Measurements from ENCODE around the gene GNPTAB. TPM values are rescaled to one million over a fixed set of nuclear protein-coding genes. Genes with fewer than 3 reads are reported as not detected.

Gene GNPTAB
- total and polyA plus RNA-seq, 2 of the 8 experiments (the other 6 are each of a cell fraction or from before 2014, with no cell fraction given) = 21.5 to 51.3 TPM

DNA sequence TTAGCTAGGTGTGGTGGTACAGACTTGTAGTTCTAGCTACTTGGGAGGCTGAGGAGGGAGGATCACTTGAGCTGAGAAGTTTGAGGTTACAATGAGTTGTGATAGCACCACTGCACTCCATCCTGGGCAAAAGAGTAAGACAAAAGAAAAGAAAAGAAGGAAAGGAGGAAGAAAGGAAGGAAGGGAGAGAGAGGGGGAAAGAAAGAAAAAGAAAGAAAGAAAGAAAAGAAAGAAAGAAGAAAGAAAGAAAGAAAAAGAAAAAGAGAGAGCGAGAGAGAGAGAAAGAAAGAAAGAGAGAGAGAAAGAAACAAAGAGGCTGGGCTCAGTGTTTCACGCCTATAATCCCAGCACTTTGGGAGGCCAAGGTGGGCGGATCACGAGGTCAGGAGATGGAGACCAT is 10.3 kb upstream of the GNPTAB start (continued):
- TF ChIP-seq, protein P1, sequence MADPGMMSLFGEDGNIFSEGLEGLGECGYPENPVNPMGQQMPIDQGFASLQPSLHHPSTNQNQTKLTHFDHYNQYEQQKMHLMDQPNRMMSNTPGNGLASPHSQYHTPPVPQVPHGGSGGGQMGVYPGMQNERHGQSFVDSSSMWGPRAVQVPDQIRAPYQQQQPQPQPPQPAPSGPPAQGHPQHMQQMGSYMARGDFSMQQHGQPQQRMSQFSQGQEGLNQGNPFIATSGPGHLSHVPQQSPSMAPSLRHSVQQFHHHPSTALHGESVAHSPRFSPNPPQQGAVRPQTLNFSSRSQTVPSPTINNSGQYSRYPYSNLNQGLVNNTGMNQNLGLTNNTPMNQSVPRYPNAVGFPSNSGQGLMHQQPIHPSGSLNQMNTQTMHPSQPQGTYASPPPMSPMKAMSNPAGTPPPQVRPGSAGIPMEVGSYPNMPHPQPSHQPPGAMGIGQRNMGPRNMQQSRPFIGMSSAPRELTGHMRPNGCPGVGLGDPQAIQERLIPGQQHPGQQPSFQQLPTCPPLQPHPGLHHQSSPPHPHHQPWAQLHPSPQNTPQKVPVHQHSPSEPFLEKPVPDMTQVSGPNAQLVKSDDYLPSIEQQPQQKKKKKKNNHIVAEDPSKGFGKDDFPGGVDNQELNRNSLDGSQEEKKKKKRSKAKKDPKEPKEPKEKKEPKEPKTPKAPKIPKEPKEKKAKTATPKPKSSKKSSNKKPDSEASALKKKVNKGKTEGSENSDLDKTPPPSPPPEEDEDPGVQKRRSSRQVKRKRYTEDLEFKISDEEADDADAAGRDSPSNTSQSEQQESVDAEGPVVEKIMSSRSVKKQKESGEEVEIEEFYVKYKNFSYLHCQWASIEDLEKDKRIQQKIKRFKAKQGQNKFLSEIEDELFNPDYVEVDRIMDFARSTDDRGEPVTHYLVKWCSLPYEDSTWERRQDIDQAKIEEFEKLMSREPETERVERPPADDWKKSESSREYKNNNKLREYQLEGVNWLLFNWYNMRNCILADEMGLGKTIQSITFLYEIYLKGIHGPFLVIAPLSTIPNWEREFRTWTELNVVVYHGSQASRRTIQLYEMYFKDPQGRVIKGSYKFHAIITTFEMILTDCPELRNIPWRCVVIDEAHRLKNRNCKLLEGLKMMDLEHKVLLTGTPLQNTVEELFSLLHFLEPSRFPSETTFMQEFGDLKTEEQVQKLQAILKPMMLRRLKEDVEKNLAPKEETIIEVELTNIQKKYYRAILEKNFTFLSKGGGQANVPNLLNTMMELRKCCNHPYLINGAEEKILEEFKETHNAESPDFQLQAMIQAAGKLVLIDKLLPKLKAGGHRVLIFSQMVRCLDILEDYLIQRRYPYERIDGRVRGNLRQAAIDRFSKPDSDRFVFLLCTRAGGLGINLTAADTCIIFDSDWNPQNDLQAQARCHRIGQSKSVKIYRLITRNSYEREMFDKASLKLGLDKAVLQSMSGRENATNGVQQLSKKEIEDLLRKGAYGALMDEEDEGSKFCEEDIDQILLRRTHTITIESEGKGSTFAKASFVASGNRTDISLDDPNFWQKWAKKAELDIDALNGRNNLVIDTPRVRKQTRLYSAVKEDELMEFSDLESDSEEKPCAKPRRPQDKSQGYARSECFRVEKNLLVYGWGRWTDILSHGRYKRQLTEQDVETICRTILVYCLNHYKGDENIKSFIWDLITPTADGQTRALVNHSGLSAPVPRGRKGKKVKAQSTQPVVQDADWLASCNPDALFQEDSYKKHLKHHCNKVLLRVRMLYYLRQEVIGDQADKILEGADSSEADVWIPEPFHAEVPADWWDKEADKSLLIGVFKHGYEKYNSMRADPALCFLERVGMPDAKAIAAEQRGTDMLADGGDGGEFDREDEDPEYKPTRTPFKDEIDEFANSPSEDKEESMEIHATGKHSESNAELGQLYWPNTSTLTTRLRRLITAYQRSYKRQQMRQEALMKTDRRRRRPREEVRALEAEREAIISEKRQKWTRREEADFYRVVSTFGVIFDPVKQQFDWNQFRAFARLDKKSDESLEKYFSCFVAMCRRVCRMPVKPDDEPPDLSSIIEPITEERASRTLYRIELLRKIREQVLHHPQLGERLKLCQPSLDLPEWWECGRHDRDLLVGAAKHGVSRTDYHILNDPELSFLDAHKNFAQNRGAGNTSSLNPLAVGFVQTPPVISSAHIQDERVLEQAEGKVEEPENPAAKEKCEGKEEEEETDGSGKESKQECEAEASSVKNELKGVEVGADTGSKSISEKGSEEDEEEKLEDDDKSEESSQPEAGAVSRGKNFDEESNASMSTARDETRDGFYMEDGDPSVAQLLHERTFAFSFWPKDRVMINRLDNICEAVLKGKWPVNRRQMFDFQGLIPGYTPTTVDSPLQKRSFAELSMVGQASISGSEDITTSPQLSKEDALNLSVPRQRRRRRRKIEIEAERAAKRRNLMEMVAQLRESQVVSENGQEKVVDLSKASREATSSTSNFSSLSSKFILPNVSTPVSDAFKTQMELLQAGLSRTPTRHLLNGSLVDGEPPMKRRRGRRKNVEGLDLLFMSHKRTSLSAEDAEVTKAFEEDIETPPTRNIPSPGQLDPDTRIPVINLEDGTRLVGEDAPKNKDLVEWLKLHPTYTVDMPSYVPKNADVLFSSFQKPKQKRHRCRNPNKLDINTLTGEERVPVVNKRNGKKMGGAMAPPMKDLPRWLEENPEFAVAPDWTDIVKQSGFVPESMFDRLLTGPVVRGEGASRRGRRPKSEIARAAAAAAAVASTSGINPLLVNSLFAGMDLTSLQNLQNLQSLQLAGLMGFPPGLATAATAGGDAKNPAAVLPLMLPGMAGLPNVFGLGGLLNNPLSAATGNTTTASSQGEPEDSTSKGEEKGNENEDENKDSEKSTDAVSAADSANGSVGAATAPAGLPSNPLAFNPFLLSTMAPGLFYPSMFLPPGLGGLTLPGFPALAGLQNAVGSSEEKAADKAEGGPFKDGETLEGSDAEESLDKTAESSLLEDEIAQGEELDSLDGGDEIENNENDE (IDR thresholded peaks at IDR 0.05; ENCODE audit: insufficient replicate concordance, low read length) = no peak
- TF ChIP-seq TBP (IDR thresholded peaks at IDR 0.05; ENCODE audit: low read depth, low read length) = no peak
- no peak for TF ChIP-seq BCL11A (IDR thresholded peaks at IDR 0.05; ENCODE audit: low read depth in 2 of 2, low read length in 2 of 2)
- TF ChIP-seq, protein P2, sequence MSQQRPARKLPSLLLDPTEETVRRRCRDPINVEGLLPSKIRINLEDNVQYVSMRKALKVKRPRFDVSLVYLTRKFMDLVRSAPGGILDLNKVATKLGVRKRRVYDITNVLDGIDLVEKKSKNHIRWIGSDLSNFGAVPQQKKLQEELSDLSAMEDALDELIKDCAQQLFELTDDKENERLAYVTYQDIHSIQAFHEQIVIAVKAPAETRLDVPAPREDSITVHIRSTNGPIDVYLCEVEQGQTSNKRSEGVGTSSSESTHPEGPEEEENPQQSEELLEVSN (IDR thresholded peaks at IDR 0.05) = no peak
- no peak for TF ChIP-seq JUND (IDR thresholded peaks at IDR 0.05; ENCODE audit: low read length)
